ENCODE data around the gene KCNE4.

The KCNE4 gene

GRCh38 chr2:223020971-223021675, 30.9 kb upstream of the KCNE4 start:
- TF ChIP-seq SNAI2 (CRISPR knock-in tag; IDR thresholded peaks at IDR 0.05), result no peak
- TF ChIP-seq, protein P1, sequence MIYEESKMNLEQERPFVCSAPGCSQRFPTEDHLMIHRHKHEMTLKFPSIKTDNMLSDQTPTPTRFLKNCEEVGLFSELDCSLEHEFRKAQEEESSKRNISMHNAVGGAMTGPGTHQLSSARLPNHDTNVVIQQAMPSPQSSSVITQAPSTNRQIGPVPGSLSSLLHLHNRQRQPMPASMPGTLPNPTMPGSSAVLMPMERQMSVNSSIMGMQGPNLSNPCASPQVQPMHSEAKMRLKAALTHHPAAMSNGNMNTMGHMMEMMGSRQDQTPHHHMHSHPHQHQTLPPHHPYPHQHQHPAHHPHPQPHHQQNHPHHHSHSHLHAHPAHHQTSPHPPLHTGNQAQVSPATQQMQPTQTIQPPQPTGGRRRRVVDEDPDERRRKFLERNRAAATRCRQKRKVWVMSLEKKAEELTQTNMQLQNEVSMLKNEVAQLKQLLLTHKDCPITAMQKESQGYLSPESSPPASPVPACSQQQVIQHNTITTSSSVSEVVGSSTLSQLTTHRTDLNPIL (CRISPR knock-in tag; IDR thresholded peaks at IDR 0.05; ENCODE audit: low read depth), result no peak
- TF ChIP-seq ARNTL (CRISPR knock-in tag; IDR thresholded peaks at IDR 0.05; ENCODE audit: borderline replicate concordance, low read depth), result no peak
- TF ChIP-seq POU6F1 (CRISPR knock-in tag; IDR thresholded peaks at IDR 0.05; ENCODE audit: borderline replicate concordance, low read depth), result no peak
- TF ChIP-seq TSHZ2 (CRISPR knock-in tag; IDR thresholded peaks at IDR 0.05), result no peak
- TF ChIP-seq ZNF565 (CRISPR knock-in tag; conservative IDR thresholded peaks at IDR 0.05; ENCODE audit: low read depth), result no peak
- TF ChIP-seq ISL1 (CRISPR knock-in tag; IDR thresholded peaks at IDR 0.05), result no peak
- no peak for TF ChIP-seq ZNF70 (CRISPR knock-in tag; IDR thresholded peaks at IDR 0.05)
- TF ChIP-seq ZFP30 (CRISPR knock-in tag; IDR thresholded peaks at IDR 0.05), result no peak
- TF ChIP-seq PPARA (CRISPR knock-in tag; IDR thresholded peaks at IDR 0.05; ENCODE audit: borderline replicate concordance), result no peak
- no peak for TF ChIP-seq ZFP3 (CRISPR knock-in tag; IDR thresholded peaks at IDR 0.05)
- ATAC-seq, result no peak

- peak; percentile 65 for ATAC-seq
- no peak for TF ChIP-seq ZNF8 (CRISPR knock-in tag; IDR thresholded peaks at IDR 0.05)
Measured at GRCh38 chr2:223026357-223027110, 25.5 kb upstream of the KCNE4 start.

DNA sequence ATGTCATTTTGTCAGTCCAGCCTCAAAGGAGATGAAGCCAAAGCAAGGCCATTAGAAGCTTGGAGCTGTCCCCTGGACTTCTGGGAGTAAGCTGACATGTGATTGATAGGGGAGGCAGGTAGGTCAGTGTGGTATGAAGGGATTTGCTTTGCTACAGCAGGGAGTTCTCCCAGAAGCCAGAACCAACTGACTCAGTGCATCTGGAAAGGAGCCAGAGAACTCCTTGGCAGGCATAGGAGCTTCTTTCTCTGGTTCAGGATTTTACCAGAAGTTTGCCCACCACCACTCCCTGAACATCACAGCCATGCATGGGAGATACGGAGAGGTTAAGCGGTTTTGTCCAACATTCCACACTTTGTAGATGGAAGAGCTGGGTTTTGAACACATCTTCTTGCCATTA, 24.5 kb upstream of the KCNE4 start:
- TF ChIP-seq ISL1 (CRISPR knock-in tag; IDR thresholded peaks at IDR 0.05), result no peak
- peak; percentile 84 for TF ChIP-seq ZFP3 (CRISPR knock-in tag; IDR thresholded peaks at IDR 0.05)
- peak; percentile 79 for ATAC-seq

GRCh38 chr2:223029287-223029686, 22.7 kb upstream of the KCNE4 start:
- TF ChIP-seq ZC3H10 (CRISPR knock-in tag; IDR thresholded peaks at IDR 0.05), result no peak
- TF ChIP-seq PATZ1 (CRISPR knock-in tag; IDR thresholded peaks at IDR 0.05; ENCODE audit: borderline replicate concordance), result no peak
- no peak for TF ChIP-seq ZFP3 (CRISPR knock-in tag; IDR thresholded peaks at IDR 0.05)
- TF ChIP-seq SNAI2 (CRISPR knock-in tag; IDR thresholded peaks at IDR 0.05), result no peak
- ATAC-seq, result no peak

- ATAC-seq, result no peak
- TF ChIP-seq ZNF8 (CRISPR knock-in tag; IDR thresholded peaks at IDR 0.05) (no peak), ARNTL (CRISPR knock-in tag; IDR thresholded peaks at IDR 0.05; ENCODE audit: borderline replicate concordance, low read depth) (no peak), ZNF70 (CRISPR knock-in tag; IDR thresholded peaks at IDR 0.05) (no peak), ZC3H10 (CRISPR knock-in tag; IDR thresholded peaks at IDR 0.05) (no peak), TCF4 (CRISPR knock-in tag; IDR thresholded peaks at IDR 0.05; ENCODE audit: borderline replicate concordance) (no peak)
- TF ChIP-seq, protein P1 (CRISPR knock-in tag; IDR thresholded peaks at IDR 0.05; ENCODE audit: low read depth), result no peak
Measured at GRCh38 chr2:223032187-223033142, 19.5 kb upstream of the KCNE4 start.
